Upper lobe of left lung (tissue), 6 donors: ENCODE results near the gene ARL6. TPM values are rescaled to one million over a fixed set of nuclear protein-coding genes. Genes with fewer than 3 reads are reported as not detected.

Source experiments
- ATAC-seq, 2 donors: fragments of 200-7000 bp; cut with Tn5 transposase; one replicate each; pipeline ENCODE4 v1.9.1; 2022; ENCODE audit warnings: mild to moderate bottlenecking in 2 of 2, moderate library complexity in 2 of 2; ENCODE audit not compliant: low FRiP score in 2 of 2
- DNase-seq, 2 donors: peaks; one replicate each; pipeline ENCODE4 v3.0.0-alpha.2; 2019 to 2020
- H3K27ac ChIP-seq, 4 donors: fragments of 200-600 bp; sonication (generic); one replicate each; pipeline ENCODE4 v1.5.1; 2016 to 2019
- H3K27me3 ChIP-seq, 4 donors: fragments of 200-600 bp; sonication (generic); one replicate each; pipeline ENCODE4 v1.5.1; 2017 to 2019
- H3K36me3 ChIP-seq, 4 donors: fragments of 200-600 bp; sonication (generic); one replicate each; pipeline ENCODE4 v1.5.1; 2016 to 2019
- H3K4me1 ChIP-seq, 4 donors: fragments of 200-600 bp; sonication (generic); one replicate each; pipeline ENCODE4 v1.5.1; 2018 to 2019
- H3K4me3 ChIP-seq, 4 donors: fragments of 200-600 bp; sonication (generic); one replicate each; pipeline ENCODE4 v1.5.1; 2017 to 2019; ENCODE audit warnings: mild to moderate bottlenecking in 2 of 4, moderate library complexity in 1 of 4
- H3K9me3 ChIP-seq, 4 donors: fragments of 200-600 bp; sonication (generic); one replicate each; pipeline ENCODE4 v1.5.1; 2018 to 2019
- EP300 ChIP-seq, 4 donors: sonication (generic); formaldehyde crosslinking; IDR thresholded peaks; one replicate each; pipeline ENCODE4 v1.5.1; 2017; ENCODE audit warnings: antibody characterized with exemption in 4 of 4, control low read depth in 2 of 4
- POLR2A ChIP-seq, 4 donors: fragments of 450-650 bp; IDR thresholded peaks; one replicate each; pipeline ENCODE4 v1.5.1; 2016 to 2017; ENCODE audit warnings: antibody characterized with exemption in 4 of 4, mild to moderate bottlenecking in 2 of 4
- POLR2AphosphoS5 ChIP-seq, 2 donors: sonication (generic); formaldehyde crosslinking; IDR thresholded peaks; one replicate each; pipeline ENCODE4 v1.5.1; 2017; ENCODE audit warnings: antibody characterized with exemption in 2 of 2
- WGBS, 2 donors: methylation state at CpG; one replicate each; pipeline ENCODE4 v1.1.5; 2017 to 2018; 5-methylcytosine and 5-hydroxymethylcytosine counted together
- total RNA-seq, 6 donors: library from RNA; depleted of rRNA in 4 of 6; stranded (reverse); fragments of >200 nt in 4 of 6; gene quantifications; one replicate each; pipeline versions ENCODE4 v1.1.0 to v1.2.1, GENCODE V29; 2016 to 2021
- TF ChIP-seq, protein P1 (sequence below), 6 experiments: fragments of 450-650 bp in 4 of 6; fragments of 200-600 bp in 2 of 6; sonication (generic) in 2 of 6; IDR thresholded peaks; one replicate each; pipeline ENCODE4 v1.5.1; 2016 to 2019; ENCODE audit warnings: antibody characterized with exemption in 6 of 6
- donor health status: DM: no; HTN: no; CAD: no; lungs with moderate emphysema.
- donor health status: DM: no; HTN: yes; CAD: no; lungs with severe emphysema.

Gene ARL6
- total RNA-seq, 6 donors from 2014 or later = 4.0 to 12.6 (median 9.1) TPM

DNA sequence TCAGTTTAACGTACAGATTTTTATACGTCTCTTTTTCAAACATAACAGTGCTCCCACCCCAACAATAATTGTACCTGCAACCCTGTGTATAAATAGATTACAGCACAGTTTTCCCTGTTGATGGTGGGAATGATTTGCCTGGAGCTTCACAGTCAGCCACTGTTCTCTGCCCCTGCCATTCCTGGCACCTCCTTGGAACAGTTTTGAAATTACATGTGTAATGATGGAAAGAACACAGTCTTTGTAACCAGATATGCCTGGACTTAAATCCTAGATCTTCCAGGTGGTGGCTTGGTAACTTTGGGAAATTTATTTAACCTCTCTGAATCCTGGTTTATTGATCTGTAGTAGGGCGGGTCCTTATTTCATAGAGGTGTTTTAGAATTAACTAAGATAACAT lies 84.2 kb downstream of the ARL6 start:
- DNase-seq (no peak), ATAC-seq (no peak)
- no peak overlapping the region for H3K27ac ChIP-seq
- H3K36me3 ChIP-seq = peaks cover 0 to 4% (median 2%) of the 10 kb centered on the region in 4 donors
- no peaks in the 10 kb centered on the region for H3K27me3 ChIP-seq
- no peaks in the 10 kb centered on the region for H3K4me1 ChIP-seq
- H3K4me3 ChIP-seq = no peak overlapping the region
- WGBS, 2 donors = 92 to 95% methylated on average over 3 of the region's 3 CpGs
- peaks cover 0 to 4% (median under 1%) of the 10 kb centered on the region in 4 donors for H3K9me3 ChIP-seq
- TF ChIP-seq, protein P1, sequence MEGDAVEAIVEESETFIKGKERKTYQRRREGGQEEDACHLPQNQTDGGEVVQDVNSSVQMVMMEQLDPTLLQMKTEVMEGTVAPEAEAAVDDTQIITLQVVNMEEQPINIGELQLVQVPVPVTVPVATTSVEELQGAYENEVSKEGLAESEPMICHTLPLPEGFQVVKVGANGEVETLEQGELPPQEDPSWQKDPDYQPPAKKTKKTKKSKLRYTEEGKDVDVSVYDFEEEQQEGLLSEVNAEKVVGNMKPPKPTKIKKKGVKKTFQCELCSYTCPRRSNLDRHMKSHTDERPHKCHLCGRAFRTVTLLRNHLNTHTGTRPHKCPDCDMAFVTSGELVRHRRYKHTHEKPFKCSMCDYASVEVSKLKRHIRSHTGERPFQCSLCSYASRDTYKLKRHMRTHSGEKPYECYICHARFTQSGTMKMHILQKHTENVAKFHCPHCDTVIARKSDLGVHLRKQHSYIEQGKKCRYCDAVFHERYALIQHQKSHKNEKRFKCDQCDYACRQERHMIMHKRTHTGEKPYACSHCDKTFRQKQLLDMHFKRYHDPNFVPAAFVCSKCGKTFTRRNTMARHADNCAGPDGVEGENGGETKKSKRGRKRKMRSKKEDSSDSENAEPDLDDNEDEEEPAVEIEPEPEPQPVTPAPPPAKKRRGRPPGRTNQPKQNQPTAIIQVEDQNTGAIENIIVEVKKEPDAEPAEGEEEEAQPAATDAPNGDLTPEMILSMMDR (IDR thresholded peaks at IDR 0.05) = no peak
- TF ChIP-seq POLR2AphosphoS5 (IDR thresholded peaks at IDR 0.05) (no peak), EP300 (IDR thresholded peaks at IDR 0.05) (no peak), POLR2A (IDR thresholded peaks at IDR 0.05) (no peak)

Other genes with a start within 250 kb of the ARL6 start
- gene CRYBG3, start 57.3 kb downstream of the ARL6 start, total RNA-seq = 10 to 100 TPM; 19.7 to 32.7 (median 26.6) TPM
- gene RIOX2, start 207.7 kb downstream of the ARL6 start, total RNA-seq = 10 to 100 TPM; 15.9 to 33.9 (median 21.4) TPM